OCI-LY7 (cell line): Measurements from ENCODE around the gene ITPRIP.

ENCODE experiments used
- EZH2phosphoT487 ChIP-seq: fragments of 200-600 bp; sonication (generic); IDR thresholded peaks from 2 replicates; pipeline ENCODE4 v1.6.1; 2018; ENCODE audit warnings: low read depth, borderline replicate concordance, mild to moderate bottlenecking, mixed run types, antibody characterized with exemption, low read length, moderate library complexity, mixed read lengths
- TF ChIP-seq, protein P1 (sequence below): fragments of 200-600 bp; sonication (generic); conservative IDR thresholded peaks from 2 replicates; pipeline ENCODE4 v1.5.1; 2014; ENCODE audit warnings: mild to moderate bottlenecking, antibody characterized with exemption, low read length, moderate library complexity, mixed read lengths

DNA sequence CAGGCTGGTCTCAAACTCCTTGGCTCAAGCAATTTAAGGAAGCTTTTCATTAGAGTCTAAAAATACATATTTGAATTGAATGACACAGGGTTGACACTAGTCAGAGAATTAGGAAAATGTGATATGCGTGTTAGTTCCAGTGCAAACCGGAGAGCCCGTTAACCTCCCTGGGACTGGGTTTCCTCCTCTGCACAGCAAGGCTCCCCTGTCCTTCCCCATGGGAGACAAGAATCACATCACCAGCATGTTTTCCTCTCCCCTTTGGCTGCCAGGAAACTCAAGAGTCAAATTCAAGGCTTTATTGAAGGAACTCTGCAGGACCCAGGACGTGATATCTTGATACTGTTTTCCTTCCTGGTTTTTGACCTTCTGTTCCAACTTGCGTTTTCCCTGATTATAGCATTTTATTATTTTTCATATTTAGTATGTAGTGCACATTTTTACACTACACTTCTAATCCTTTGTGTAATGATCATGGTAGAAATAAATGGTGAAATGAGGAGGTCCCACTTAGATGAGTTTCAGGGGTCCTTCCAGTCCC lies 44.4 kb downstream of the ITPRIP start:
- TF ChIP-seq, protein P1, sequence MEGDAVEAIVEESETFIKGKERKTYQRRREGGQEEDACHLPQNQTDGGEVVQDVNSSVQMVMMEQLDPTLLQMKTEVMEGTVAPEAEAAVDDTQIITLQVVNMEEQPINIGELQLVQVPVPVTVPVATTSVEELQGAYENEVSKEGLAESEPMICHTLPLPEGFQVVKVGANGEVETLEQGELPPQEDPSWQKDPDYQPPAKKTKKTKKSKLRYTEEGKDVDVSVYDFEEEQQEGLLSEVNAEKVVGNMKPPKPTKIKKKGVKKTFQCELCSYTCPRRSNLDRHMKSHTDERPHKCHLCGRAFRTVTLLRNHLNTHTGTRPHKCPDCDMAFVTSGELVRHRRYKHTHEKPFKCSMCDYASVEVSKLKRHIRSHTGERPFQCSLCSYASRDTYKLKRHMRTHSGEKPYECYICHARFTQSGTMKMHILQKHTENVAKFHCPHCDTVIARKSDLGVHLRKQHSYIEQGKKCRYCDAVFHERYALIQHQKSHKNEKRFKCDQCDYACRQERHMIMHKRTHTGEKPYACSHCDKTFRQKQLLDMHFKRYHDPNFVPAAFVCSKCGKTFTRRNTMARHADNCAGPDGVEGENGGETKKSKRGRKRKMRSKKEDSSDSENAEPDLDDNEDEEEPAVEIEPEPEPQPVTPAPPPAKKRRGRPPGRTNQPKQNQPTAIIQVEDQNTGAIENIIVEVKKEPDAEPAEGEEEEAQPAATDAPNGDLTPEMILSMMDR, result no peak
- TF ChIP-seq EZH2phosphoT487, result no peak
